Mucosa of descending colon (tissue), 3 donors: ENCODE data around the gene RHOH. TPM values are rescaled to one million over a fixed set of nuclear protein-coding genes. Genes with fewer than 3 reads are reported as not detected.
"Not testable (repeated sequence)": the region's sequence is repeated elsewhere in the genome, so short reads cannot be mapped to it uniquely, and the experiment has no call there.

ENCODE experiments used
- ATAC-seq: fragments of 200-7000 bp; cut with Tn5 transposase; one replicate; pipeline ENCODE4 v1.9.1; 2020; ENCODE audit warnings: mild to moderate bottlenecking, moderate library complexity
- DNase-seq, 3 donors: peaks; one replicate each; pipeline ENCODE4 v3.0.0-alpha.2; 2020
- H3K36me3 ChIP-seq: fragments of 200-600 bp; one replicate; pipeline ENCODE4 v1.8.0; 2021; ENCODE audit warnings: low read depth, mild to moderate bottlenecking
- H3K4me1 ChIP-seq: fragments of 200-600 bp; one replicate; pipeline ENCODE4 v1.8.0; 2021; ENCODE audit warnings: low read depth, mild to moderate bottlenecking
- H3K4me3 ChIP-seq: fragments of 200-600 bp; one replicate; pipeline ENCODE4 v1.8.0; 2021; ENCODE audit warnings: mild to moderate bottlenecking
- H3K9me3 ChIP-seq: fragments of 200-600 bp; one replicate; pipeline ENCODE4 v1.8.0; 2021; ENCODE audit warnings: mild to moderate bottlenecking
- intact Hi-C, 2 donors: fragments of 100-400 bp; cut with DNase I in 1 of 2; cut with micrococcal nuclease in 1 of 2; formaldehyde crosslinking; loops; one replicate each; pipeline versions ENCODE4 v1.11.0 to v1.11.1; 2022; cut with DNase I, micrococcal nuclease
- total RNA-seq, 3 donors: library from RNA; stranded (reverse); fragmentation: NEBNext Ultra II Directional in 2 of 3; extraction: Animal tissue kit (Norgen Biotek cat#: 25700) in 2 of 3; gene quantifications; one replicate each; pipeline versions ENCODE4 v1.2.1 to v1.2.4, GENCODE V29; 2021 to 2023
- TF ChIP-seq, protein P1 (sequence below): fragments of 200-600 bp; IDR thresholded peaks from one replicate; pipeline ENCODE4 v1.8.0; 2022; ENCODE audit warnings: antibody characterized with exemption, mild to moderate bottlenecking
- donor health status: DM: no; HTN: no; CAD: no; lungs with moderate emphysema.
- donor health status: DM: no; HTN: no; CAD: no.
- donor health status: DM: no; HTN: yes; CAD: no.

RHOH gene
- total RNA-seq, 3 donors from 2014 or later, result 1.9 to 5.8 (median 2.8) TPM

DNA sequence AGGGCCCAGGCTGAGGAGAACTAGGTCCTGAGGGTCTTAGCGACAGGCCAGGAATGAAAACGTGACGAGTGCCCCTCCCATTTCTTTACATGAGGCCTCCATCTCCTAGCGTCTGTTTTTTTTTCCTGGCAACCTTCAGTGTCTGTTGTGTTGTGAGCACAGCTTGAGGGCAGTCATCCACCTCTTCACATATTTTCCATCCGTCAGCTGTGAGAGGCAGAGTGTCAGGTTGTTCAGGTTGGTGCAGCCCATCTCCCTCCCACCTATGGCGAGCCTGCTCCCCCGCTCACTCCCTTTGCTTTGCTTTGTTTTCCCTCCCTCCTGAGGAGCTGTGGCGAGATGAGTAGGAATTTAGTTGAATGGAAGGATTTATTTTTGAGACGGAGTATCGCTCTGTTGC is 86.6 kb downstream of the RHOH start:
- Histone ChIP-seq H3K36me3 (no peaks in the 10 kb centered on the region), H3K4me3 (no peak overlapping the region), H3K4me1 (no peaks in the 10 kb centered on the region), H3K9me3 (no peaks in the 10 kb centered on the region)
- intact Hi-C loops, result no loop called here
- DNase-seq (no peak), ATAC-seq (no peak)
- TF ChIP-seq, protein P1, sequence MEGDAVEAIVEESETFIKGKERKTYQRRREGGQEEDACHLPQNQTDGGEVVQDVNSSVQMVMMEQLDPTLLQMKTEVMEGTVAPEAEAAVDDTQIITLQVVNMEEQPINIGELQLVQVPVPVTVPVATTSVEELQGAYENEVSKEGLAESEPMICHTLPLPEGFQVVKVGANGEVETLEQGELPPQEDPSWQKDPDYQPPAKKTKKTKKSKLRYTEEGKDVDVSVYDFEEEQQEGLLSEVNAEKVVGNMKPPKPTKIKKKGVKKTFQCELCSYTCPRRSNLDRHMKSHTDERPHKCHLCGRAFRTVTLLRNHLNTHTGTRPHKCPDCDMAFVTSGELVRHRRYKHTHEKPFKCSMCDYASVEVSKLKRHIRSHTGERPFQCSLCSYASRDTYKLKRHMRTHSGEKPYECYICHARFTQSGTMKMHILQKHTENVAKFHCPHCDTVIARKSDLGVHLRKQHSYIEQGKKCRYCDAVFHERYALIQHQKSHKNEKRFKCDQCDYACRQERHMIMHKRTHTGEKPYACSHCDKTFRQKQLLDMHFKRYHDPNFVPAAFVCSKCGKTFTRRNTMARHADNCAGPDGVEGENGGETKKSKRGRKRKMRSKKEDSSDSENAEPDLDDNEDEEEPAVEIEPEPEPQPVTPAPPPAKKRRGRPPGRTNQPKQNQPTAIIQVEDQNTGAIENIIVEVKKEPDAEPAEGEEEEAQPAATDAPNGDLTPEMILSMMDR, result no peak

DNA sequence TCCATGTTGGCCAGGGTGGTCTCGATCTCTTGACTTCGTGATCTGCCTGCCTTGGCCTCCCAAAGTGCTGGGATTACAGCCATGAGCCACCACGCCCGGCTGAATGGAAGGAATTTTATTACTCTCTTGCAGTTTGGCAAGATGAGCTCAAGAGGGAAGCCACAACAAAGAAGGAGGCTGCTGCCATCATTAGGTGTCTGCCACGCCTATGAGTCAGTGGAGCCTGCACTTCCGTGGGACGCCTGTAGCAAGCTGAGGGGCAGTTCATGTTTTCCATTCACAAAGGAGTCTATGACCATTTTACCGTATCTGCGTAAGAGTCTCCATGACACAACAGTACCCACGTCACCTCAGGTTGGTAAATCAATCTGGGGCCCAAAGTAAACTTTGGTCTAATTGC is 87.1 kb downstream of the RHOH start:
- intact Hi-C loops, result no loop called here
- ATAC-seq (peak; percentile 81), DNase-seq (peak in 1 of 3 donors; percentile 59)
- Histone ChIP-seq H3K9me3 (no peaks in the 10 kb centered on the region), H3K36me3 (no peaks in the 10 kb centered on the region), H3K4me1 (no peaks in the 10 kb centered on the region), H3K4me3 (no peak overlapping the region)
- TF ChIP-seq, protein P1, result no peak

DNA sequence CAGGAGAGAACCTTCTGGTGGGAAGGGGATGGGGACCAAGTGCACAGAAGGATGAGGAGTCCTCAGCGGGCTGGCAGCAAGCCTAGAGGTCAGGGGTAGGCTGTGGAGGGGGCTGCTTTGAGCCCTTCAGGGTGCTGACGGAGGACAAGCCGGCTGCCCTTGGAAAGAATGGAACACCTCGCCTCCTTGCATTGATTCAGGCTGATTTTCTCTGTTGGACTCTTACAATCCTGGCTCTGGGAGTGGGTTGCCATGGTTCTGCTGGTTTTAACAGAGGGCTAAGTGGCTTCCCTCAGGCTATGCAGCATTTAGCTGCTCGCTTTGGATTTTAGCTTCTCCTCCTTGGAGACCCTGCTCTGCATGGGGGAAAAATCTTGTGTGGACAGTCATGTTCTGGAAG is 88.9 kb downstream of the RHOH start:
- intact Hi-C loops, result no loop called here
- Histone ChIP-seq H3K4me3 (no peak overlapping the region), H3K4me1 (peaks cover 3% of the 10 kb centered on the region), H3K9me3 (no peaks in the 10 kb centered on the region), H3K36me3 (no peaks in the 10 kb centered on the region)
- ATAC-seq, result no peak
- no peak for DNase-seq
- TF ChIP-seq, protein P1, result no peak

DNA sequence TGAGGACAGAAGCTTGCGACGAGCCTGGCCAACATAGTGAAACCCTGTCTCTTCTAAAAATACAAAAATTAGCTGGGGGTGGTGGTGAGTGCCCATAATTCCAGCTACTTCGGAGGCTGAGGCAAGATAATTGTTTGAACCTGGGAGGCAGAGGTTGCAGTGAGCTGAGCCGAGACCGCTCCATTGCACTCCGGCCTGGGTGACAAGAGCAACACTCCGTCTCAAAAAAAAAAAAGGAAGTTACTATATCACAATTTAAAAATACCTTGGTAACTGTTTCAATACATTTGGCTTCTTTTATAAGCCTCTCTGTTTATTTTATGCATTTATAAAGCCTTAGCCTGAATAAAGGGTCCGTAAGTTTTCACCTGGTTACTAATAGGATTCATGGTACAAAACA is 91.7 kb downstream of the RHOH start:
- Histone ChIP-seq H3K4me1 (peaks cover 3% of the 10 kb centered on the region), H3K36me3 (no peaks in the 10 kb centered on the region), H3K4me3 (no peak overlapping the region), H3K9me3 (no peaks in the 10 kb centered on the region)
- intact Hi-C loops, result no loop called here
- TF ChIP-seq, protein P1, result no peak
- DNase-seq, result no peak
- ATAC-seq, result no peak

DNA sequence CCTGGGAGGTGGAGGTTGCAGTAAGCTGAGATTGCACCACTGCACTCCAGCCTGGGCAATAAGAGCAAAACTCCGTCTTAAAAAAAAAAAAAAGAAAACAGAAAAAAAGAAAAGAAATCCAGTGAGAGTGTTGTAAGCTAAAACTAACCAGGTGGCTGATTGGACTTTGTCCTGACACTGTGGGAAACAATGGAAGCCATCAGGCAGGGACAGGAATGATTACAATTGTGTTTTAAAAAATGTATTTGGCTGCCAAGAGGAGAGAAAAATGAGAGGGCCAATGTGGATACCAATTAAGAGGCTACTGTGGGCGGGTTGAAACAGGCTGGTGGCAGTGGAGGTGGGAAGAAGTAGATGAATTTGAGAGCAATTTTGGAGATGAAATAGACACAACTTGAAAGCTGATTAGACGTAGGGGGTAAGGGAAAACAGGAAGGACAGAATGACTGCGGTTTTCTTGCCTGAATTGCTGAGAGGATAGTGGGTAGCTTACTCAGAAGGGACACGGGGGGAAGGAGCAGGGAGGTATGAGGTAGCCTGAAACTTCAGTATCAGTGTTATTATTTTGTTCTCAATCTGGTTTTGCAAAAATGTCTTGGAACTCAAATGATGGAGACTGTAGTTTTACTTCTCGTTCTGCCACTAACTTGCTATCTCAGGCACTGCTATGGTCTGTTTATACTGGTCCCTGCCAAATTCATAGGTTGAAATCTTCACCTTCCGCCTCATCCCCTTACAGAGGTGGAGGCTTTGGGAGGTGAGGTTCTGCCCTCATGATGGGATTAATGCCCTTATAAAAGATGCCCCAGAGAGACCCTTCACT is 92.7 kb downstream of the RHOH start:
- TF ChIP-seq, protein P1, result no peak
- intact Hi-C loops, result no loop called here
- peaks cover 3% of the 10 kb centered on the region for H3K4me1 ChIP-seq
- DNase-seq (no peak), ATAC-seq (peak; percentile 58)
- H3K4me3 ChIP-seq, result no peak overlapping the region
- H3K36me3 ChIP-seq, result no peaks in the 10 kb centered on the region
- no peaks in the 10 kb centered on the region for H3K9me3 ChIP-seq

DNA sequence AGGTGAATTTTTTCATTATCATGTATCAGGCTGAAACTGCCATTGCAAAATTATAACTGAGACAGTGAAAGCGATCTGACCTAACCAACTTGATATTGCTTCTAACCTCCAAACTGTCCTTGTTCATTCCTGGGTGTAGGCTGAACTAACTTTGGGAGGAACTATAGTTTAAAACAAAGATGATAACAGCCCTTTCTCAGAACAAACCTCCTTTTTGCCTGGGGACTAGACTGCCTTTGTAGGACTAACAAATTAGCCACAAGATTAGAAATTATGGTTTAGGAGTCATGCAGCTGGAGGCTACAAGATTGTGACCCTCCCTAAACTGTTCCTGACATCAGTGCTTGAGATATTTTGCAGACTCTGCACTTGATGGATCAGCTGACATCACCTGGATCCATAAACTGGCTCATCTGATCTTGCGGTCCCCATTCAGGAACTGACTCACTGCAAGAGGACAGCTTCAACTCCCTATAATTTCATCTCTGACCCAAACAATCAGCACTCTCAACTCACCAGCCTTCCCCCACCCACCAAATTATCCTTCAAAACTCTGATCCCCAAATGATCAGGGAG is 93.9 kb downstream of the RHOH start:
- H3K9me3 ChIP-seq, intact Hi-C loops, H3K36me3 ChIP-seq, ATAC-seq, H3K4me1 ChIP-seq, DNase-seq, H3K4me3 ChIP-seq: not testable (repeated sequence)
